HG03439 (cell line): Measurements from ENCODE around the gene TAF11L4.
"Not testable (repeated sequence)": the region's sequence is repeated elsewhere in the genome, so short reads cannot be mapped to it uniquely, and the experiment has no call there.

Experiments used
- ATAC-seq: cut with Tn5 transposase; IDR thresholded peaks from one replicate; pipeline ENCODE4 v1.9.1; 2021; ENCODE audit warnings: mild to moderate bottlenecking, moderate library complexity; ENCODE audit not compliant: unreplicated experiment

The TAF11L4 gene

DNA sequence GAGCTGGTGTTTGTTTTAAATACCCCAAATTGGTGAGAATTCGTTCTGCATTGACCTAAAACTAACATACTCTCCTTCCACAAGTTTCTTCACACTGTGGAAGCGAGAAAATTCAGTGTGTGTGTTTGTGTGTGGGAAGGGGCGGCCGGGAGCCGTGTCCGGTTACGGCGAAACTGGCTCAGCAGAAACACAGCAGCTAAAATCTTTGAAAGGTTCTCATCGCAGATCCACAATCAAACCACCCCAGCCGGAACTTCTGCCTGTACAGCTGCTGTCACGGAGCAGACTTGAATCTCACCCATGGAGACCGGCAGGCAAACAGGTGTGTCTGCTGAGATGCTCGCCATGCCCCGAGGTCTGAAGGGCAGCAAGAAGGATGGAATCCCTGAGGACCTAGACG, at the start of gene TAF11L4:
TAF11L4 (plus strand) TSS at position 301 of the 400 bp plus-strand sequence.
- not testable (repeated sequence) for ATAC-seq

GRCh38 chr5:17475064-17475463, 46.5 kb upstream of the TAF11L4 start:
- ATAC-seq, result not testable (repeated sequence)

DNA sequence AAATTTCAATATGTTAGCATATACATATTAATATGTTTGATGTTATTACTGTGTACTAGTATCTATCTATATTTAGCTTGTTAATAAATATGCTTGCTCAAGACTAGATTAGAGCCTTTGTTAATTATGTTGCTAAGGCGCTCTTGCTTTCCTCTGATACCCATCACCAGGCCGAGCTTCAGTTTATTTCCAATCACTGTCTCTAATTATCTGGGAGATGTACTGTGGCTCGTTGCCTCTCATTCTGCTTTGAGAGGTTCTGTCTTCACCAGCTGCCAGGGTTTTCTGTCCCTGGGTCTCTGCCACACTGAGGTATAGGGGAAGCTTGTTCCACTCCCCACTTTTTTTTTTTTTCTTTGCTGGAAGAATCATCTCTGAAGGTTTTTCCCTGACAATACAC, 44.6 kb upstream of the TAF11L4 start:
- ATAC-seq, result no peak

DNA sequence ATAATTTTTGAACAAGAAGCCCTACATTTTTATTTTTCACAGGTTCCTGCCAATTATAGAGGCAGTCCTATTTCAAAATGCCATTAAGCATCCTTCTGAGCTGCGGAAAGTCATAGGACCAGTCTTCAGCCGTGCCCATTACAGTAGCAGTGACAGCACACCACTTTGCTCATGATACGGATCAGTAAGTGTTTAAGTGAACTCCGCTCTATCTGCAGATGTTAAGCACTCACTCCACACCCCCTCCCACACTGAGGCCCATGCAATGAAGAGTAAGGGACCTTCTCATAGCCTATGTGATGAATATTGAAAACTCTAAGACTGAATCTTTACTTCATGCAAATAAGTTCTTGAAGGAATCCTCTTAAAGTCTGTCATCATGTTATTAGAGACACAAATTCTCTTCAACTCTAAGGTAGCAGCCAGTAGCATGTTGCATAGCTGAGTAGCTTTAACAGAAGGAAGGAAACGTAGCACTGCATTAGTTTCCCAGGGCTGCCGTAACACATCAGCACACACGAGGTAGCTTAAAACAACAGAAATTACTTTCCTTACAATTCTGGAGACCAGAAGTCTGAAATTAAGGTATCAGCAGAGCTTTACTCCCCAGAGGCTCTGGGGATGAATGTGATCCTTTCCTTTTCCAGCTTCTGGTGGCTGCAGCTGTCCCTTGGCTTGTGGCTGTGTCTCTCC, 43.9 kb upstream of the TAF11L4 start:
- ATAC-seq, result no peak

DNA sequence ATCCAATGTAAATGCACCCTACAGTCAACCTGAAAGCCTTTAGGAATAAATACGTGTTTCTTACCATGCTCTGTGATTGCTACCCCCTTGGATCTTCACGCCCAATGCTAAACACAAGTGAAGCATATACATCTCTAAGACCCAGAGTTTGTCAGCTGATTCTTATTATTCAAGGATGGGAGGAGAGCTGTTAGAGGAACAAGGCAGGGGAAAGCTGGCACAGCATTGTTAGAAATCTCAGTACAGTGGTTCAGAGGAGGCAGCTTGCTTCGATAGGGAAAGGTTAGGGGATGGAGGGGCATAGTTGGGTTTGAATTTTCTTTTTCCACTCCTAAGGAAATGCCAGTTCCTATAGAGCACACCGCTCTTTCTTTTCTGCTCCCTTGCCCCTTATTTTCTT, 40.2 kb upstream of the TAF11L4 start:
- ATAC-seq, result no peak

DNA sequence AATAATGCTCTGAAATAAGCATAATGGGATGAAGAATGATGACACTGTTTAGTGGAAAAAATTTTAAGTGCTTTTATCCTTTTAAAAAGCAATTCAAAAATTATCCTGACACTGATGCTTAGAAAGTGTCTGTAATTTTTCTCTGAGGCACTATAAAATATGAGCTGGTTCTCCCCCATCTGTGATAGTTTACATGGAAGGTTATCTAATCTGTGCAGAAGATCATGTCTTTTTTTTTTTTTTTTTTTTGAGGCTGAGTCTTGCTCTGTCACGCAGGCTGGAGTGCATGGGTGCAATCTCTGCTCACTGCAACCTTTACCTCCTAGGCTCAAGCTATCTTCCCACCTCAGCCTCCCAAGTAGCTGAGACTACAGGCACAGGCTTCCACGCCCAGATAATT, 38.8 kb upstream of the TAF11L4 start:
- ATAC-seq, result no peak

GRCh38 chr5:17486464-17487173, 35.0 kb upstream of the TAF11L4 start:
- not testable (repeated sequence) for ATAC-seq

DNA sequence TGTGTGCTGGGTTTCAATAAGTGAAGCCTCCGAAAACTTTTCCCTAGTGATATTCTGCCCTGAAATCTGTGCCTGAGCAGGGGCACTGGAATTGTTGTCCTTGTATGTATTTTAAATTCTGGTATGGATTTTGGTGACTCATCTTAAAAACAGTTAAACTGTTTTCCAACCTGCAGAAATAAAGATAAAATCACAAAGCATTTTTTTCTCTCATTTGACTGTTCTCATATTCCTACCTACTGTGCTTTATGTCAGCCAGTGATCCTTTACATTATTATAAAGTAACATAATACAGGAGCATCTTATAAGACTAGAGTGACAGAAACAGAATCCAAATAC, 34.5 kb upstream of the TAF11L4 start:
- ATAC-seq, result no peak

- ATAC-seq, result not testable (repeated sequence)
Measured at GRCh38 chr5:17491257-17491656, 30.3 kb upstream of the TAF11L4 start.

GRCh38 chr5:17492770-17493169, 28.8 kb upstream of the TAF11L4 start:
- no peak for ATAC-seq

- no peak for ATAC-seq
Measured at GRCh38 chr5:17497446-17497845, 24.2 kb upstream of the TAF11L4 start.

- ATAC-seq, result not testable (repeated sequence)
Measured at GRCh38 chr5:17497931-17498330, 23.7 kb upstream of the TAF11L4 start, which contains the start of gene TAF11L2. Gene TAF11L2 (plus strand): TSS chr5:17498231.

- no peak for ATAC-seq
Measured at GRCh38 chr5:17511775-17512325, 9.8 kb upstream of the TAF11L4 start.

- ATAC-seq, result not testable (repeated sequence)
Measured at GRCh38 chr5:17517526-17517925, 4.1 kb upstream of the TAF11L4 start.

- not testable (repeated sequence) for ATAC-seq
Measured at GRCh38 chr5:17518067-17518466, 3.5 kb upstream of the TAF11L4 start, which contains the start of gene TAF11L3. Gene TAF11L3 (plus strand): TSS chr5:17518367.

DNA sequence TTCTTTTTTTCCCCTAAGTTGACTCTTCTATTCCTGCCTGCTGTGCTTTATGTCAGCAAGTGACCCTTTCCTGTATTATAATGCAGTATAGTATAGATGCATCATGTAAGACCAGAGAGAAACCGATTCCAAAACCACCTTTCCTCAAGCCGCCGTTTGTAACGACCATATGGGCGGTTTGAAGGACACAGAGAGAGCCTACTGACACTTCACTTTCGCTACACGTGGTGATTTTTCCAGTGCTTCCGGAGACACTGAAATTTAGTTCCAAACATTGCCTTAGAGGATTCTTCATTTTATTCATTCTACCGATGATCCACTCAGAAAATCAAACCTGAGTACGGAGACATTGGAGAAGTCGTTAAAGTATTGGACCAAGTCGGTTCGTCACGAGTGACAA, 2.1 kb upstream of the TAF11L4 start:
- not testable (repeated sequence) for ATAC-seq

DNA sequence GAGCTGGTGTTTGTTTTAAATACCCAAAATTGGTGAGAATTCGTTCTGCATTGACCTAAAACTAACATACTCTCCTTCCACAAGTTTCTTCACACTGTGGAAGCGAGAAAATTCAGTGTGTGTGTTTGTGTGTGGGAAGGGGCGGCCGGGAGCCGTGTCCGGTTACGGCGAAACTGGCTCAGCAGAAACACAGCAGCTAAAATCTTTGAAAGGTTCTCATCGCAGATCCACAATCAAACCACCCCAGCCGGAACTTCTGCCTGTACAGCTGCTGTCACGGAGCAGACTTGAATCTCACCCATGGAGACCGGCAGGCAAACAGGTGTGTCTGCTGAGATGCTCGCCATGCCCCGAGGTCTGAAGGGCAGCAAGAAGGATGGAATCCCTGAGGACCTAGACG, 3.3 kb downstream of the TAF11L4 start, which contains the start of gene TAF11L5:
TAF11L5 (plus strand) TSS at position 301 of the 400 bp plus-strand sequence.
- ATAC-seq, result not testable (repeated sequence)

- ATAC-seq, result not testable (repeated sequence)
Measured at GRCh38 chr5:17526504-17526903, 4.9 kb downstream of the TAF11L4 start.

- ATAC-seq, result not testable (repeated sequence)
Measured at GRCh38 chr5:17528369-17528768, 6.8 kb downstream of the TAF11L4 start, which contains the start of gene TAF11L6. Gene TAF11L6 (plus strand): TSS chr5:17528669.
